Cardiac septum (tissue), 1 donor: ENCODE measurements around the gene PFN1. TPM values are rescaled to one million over a fixed set of nuclear protein-coding genes. Genes with fewer than 3 reads are reported as not detected.

ENCODE experiments used
- DNase-seq: peaks from one replicate; pipeline ENCODE4 v3.0.0-alpha.2; 2020; ENCODE audit warnings: low spot score
- intact Hi-C: fragments of 100-400 bp; cut with DNase I; formaldehyde crosslinking; loops from one replicate; pipeline ENCODE4 v1.14.0; 2022
- total RNA-seq: library from RNA; stranded (reverse); fragmentation: NEBNext Ultra II Directional; extraction: Animal tissue kit (Norgen Biotek cat#: 25700); gene quantifications from one replicate; pipeline ENCODE4 v1.2.1, GENCODE V29; 2021
- donor health status: DM: no; HTN: no; CAD: no.

The PFN1 gene
- total RNA-seq, 1 donor from 2014 or later, result 204 TPM

- DNase-seq, result no peak
- intact Hi-C loops, result loop anchor here (5.0 kb wide), 2 partner anchors 62 to 93 kb away; no protein-coding TSS in a partner anchor
Observed at GRCh38 chr17:4969047-4969550, 20.8 kb upstream of the PFN1 start.

- no peak for DNase-seq
- intact Hi-C loops, result loop anchor here (5.0 kb wide), 2 partner anchors 61 to 94 kb away; no protein-coding TSS in a partner anchor
Observed at GRCh38 chr17:4968486-4969046, 20.2 kb upstream of the PFN1 start.

GRCh38 chr17:4967539-4968485, 19.5 kb upstream of the PFN1 start, which contains the start of gene SPAG7:
TSS of gene SPAG7 (minus strand) at chr17:4967817. CDS start at chr17:4967804, 13 bp downstream.
- peak; percentile 97 for DNase-seq
- intact Hi-C loops, result loop anchor here (1.0 to 5.0 kb wide), 4 partner anchors 19 to 94 kb away; partner anchors contain the start of genes CAMTA2, RNF167 and SLC25A11

- peak; percentile 99 for DNase-seq
- intact Hi-C loops, result loop anchor here (1.0 to 5.0 kb wide), 5 partner anchors 16 to 95 kb away; partner anchors contain the start of genes CAMTA2, ENO3, RNF167 and SLC25A11
Observed at GRCh38 chr17:4966844-4967538, 18.7 kb upstream of the PFN1 start.

- intact Hi-C loops, result loop anchor here (5.0 kb wide), 2 partner anchors 58 to 97 kb away; no protein-coding TSS in a partner anchor
- no peak for DNase-seq
Observed at GRCh38 chr17:4965311-4965986, 17.1 kb upstream of the PFN1 start.

- intact Hi-C loops, result no loop called here
Observed at GRCh38 chr17:4960279-4960922, 12.1 kb upstream of the PFN1 start.

GRCh38 chr17:4959261-4959965, 11.1 kb upstream of the PFN1 start:
- DNase-seq, result no peak

More at GRCh38 chr17:4960279-4960922, 12.1 kb upstream of the PFN1 start:
- DNase-seq, result no peak

GRCh38 chr17:4958102-4958501, 9.8 kb upstream of the PFN1 start:
- intact Hi-C loops, result no loop called here
- DNase-seq, result no peak

More at GRCh38 chr17:4959261-4959965, 11.1 kb upstream of the PFN1 start:
- intact Hi-C loops, result no loop called here

GRCh38 chr17:4956493-4957061, 8.2 kb upstream of the PFN1 start:
- intact Hi-C loops, result no loop called here
- no peak for DNase-seq

GRCh38 chr17:4955091-4955490, 6.8 kb upstream of the PFN1 start:
- no peak for DNase-seq
- intact Hi-C loops, result no loop called here

GRCh38 chr17:4953451-4953961, 5.2 kb upstream of the PFN1 start:
- intact Hi-C loops, result no loop called here

GRCh38 chr17:4951486-4951885, 3.2 kb upstream of the PFN1 start:
- intact Hi-C loops, result loop anchor here (1.0 kb wide), 1 partner anchor 15 kb away; no protein-coding TSS in a partner anchor
- DNase-seq, result no peak

More at GRCh38 chr17:4953451-4953961, 5.2 kb upstream of the PFN1 start:
- DNase-seq, result no peak

- no peak for DNase-seq
- intact Hi-C loops, result loop anchor here (1.0 kb wide), 1 partner anchor 16 kb away; no protein-coding TSS in a partner anchor
Observed at GRCh38 chr17:4950746-4951204, 2.4 kb upstream of the PFN1 start, which contains the start of gene ENO3. TSS of gene ENO3 (plus strand) at chr17:4951119. CDS start at chr17:4951830, 711 bp downstream.

GRCh38 chr17:4950075-4950745, 1.9 kb upstream of the PFN1 start:
- intact Hi-C loops, result no loop called here
- peak; percentile 88 for DNase-seq

- intact Hi-C loops, result loop anchor here (2.0 kb wide), 1 partner anchor 49 kb away; no protein-coding TSS in a partner anchor
- peak; percentile 87 for DNase-seq
Observed at GRCh38 chr17:4949321-4950074, 1.2 kb upstream of the PFN1 start.
